ENCODE data around the gene TBC1D30. TPM values are rescaled to one million over a fixed set of nuclear protein-coding genes. Genes with fewer than 3 reads are reported as not detected.

The TBC1D30 gene
- total RNA-seq, 1 experiment from 2014 or later = 21.4 TPM

- no peak for DNase-seq
- no peaks in the 10 kb centered on the region for H3K36me3 Mint-ChIP-seq (ENCODE audit: insufficient read depth, unreplicated experiment)
- BruUV-seq (replicated peaks) = no TSS peak
- H3K4me1 Mint-ChIP-seq (ENCODE audit: low read depth, unreplicated experiment) = no peaks in the 10 kb centered on the region
- no peak for TF ChIP-seq CTCF (IDR thresholded peaks at IDR 0.05; ENCODE audit: unreplicated experiment)
- H3K4me3 Mint-ChIP-seq (ENCODE audit: low read depth, unreplicated experiment) = no peak overlapping the region
- no peak overlapping the region for H3K27ac Mint-ChIP-seq (ENCODE audit: unreplicated experiment)
- no peaks in the 10 kb centered on the region for H3K27me3 Mint-ChIP-seq (ENCODE audit: unreplicated experiment)
- H3K9me3 Mint-ChIP-seq (ENCODE audit: low read depth, unreplicated experiment) = no peaks in the 10 kb centered on the region
- intact Hi-C loops (cut with micrococcal nuclease; ENCODE audit: unreplicated experiment) = no loop called here
- CTCF ChIA-PET = interaction anchor here (0.7 kb wide), 1 partner anchor 199 kb away, joined by 6 read pairs; no protein-coding TSS in a partner anchor
Measured at GRCh38 chr12:64833928-64834327, 9.5 kb downstream of the TBC1D30 start.

DNA sequence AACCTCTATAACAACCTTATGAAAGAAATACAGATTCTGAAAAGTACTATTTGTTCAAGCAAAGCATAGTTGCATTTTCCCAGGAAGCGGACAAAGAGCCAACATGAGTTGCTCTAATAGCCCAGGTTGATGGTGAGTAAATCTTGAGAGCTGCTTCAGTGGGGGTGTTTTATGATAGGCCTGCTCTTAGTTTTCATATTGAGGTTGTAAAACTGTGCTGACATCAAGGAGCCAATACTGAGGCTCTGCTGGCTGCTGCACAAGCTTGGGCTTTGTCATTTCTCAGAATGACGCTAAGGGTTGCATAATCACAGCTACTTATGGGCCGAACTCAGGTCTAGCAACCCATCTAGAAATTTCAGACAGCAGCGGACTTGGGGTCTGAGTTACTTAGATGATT lies 11.5 kb downstream of the TBC1D30 start:
- no peak for TF ChIP-seq CTCF (IDR thresholded peaks at IDR 0.05; ENCODE audit: unreplicated experiment)
- H3K4me1 Mint-ChIP-seq (ENCODE audit: low read depth, unreplicated experiment) = no peaks in the 10 kb centered on the region
- no peaks in the 10 kb centered on the region for H3K36me3 Mint-ChIP-seq (ENCODE audit: insufficient read depth, unreplicated experiment)
- DNase-seq = no peak
- H3K4me3 Mint-ChIP-seq (ENCODE audit: low read depth, unreplicated experiment) = no peak overlapping the region
- CTCF ChIA-PET = interaction anchor here (1.8 kb wide), 1 partner anchor 39 kb away, joined by 6 read pairs; no protein-coding TSS in a partner anchor
- no peaks in the 10 kb centered on the region for H3K9me3 Mint-ChIP-seq (ENCODE audit: low read depth, unreplicated experiment)
- intact Hi-C loops (cut with micrococcal nuclease; ENCODE audit: unreplicated experiment) = no loop called here
- H3K27ac Mint-ChIP-seq (ENCODE audit: unreplicated experiment) = no peak overlapping the region
- BruUV-seq (replicated peaks) = no TSS peak
- no peaks in the 10 kb centered on the region for H3K27me3 Mint-ChIP-seq (ENCODE audit: unreplicated experiment)

DNA sequence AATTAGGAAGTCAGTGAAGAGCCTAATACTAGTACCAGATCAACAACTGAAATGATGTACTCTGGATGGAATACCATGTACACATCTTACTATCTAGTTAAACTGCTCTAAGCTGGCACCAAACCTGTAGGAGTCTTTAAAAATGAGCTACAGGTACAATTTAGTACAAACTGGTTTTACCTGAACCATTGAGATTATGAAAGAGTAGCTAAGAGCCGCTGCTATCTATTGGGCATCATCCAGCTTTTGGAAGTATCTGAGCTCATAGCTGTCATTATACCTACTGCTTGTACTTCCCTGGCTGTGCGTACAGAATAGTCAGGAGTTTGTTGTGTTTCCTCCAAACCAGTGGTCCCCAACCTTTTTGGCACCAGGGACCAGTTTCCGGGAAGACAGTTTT lies 12.4 kb downstream of the TBC1D30 start:
- H3K4me3 Mint-ChIP-seq (ENCODE audit: low read depth, unreplicated experiment) = no peak overlapping the region
- H3K27me3 Mint-ChIP-seq (ENCODE audit: unreplicated experiment) = no peaks in the 10 kb centered on the region
- H3K36me3 Mint-ChIP-seq (ENCODE audit: insufficient read depth, unreplicated experiment) = no peaks in the 10 kb centered on the region
- TF ChIP-seq CTCF (IDR thresholded peaks at IDR 0.05; ENCODE audit: unreplicated experiment) = no peak
- BruUV-seq (replicated peaks) = no TSS peak
- no peaks in the 10 kb centered on the region for H3K4me1 Mint-ChIP-seq (ENCODE audit: low read depth, unreplicated experiment)
- no peak for DNase-seq
- CTCF ChIA-PET = interaction anchor here (1.8 kb wide), 1 partner anchor 40 kb away, joined by 6 read pairs; no protein-coding TSS in a partner anchor
- H3K27ac Mint-ChIP-seq (ENCODE audit: unreplicated experiment) = no peak overlapping the region
- intact Hi-C loops (cut with micrococcal nuclease; ENCODE audit: unreplicated experiment) = no loop called here
- H3K9me3 Mint-ChIP-seq (ENCODE audit: low read depth, unreplicated experiment) = no peaks in the 10 kb centered on the region

- BruUV-seq (replicated peaks) = no TSS peak
Measured at GRCh38 chr12:64837427-64837826, 13.0 kb downstream of the TBC1D30 start.

More at GRCh38 chr12:64837427-64837826, 13.0 kb downstream of the TBC1D30 start:
- Mint-ChIP-seq H3K4me1 (ENCODE audit: low read depth, unreplicated experiment) (no peaks in the 10 kb centered on the region), H3K4me3 (ENCODE audit: low read depth, unreplicated experiment) (no peak overlapping the region), H3K27me3 (ENCODE audit: unreplicated experiment) (no peaks in the 10 kb centered on the region), H3K27ac (ENCODE audit: unreplicated experiment) (no peak overlapping the region), H3K9me3 (ENCODE audit: low read depth, unreplicated experiment) (no peaks in the 10 kb centered on the region), H3K36me3 (ENCODE audit: insufficient read depth, unreplicated experiment) (no peaks in the 10 kb centered on the region)
- DNase-seq = no peak
- no peak for TF ChIP-seq CTCF (IDR thresholded peaks at IDR 0.05; ENCODE audit: unreplicated experiment)
- CTCF ChIA-PET = interaction anchor here (1.8 kb wide), 1 partner anchor 41 kb away, joined by 6 read pairs; no protein-coding TSS in a partner anchor
- intact Hi-C loops (cut with micrococcal nuclease; ENCODE audit: unreplicated experiment) = no loop called here

Data from Calu3 (cell line).